ENCODE data around the gene SRRM5.

- no peak for TF ChIP-seq CTCF (IDR thresholded peaks at IDR 0.05)
- no peak for TF ChIP-seq POLR2A (IDR thresholded peaks at IDR 0.05)
- no peak for TF ChIP-seq POLR2AphosphoS5 (IDR thresholded peaks at IDR 0.05)
These were observed 10.2 kb downstream of the SRRM5 start for GRCh38 chr19:43622070-43622469.
